A549 (cell line): ENCODE measurements around the gene SNURF.

ENCODE experiments used
- HEYL ChIP-seq: fragments of 250-450 bp; sonication (Bioruptor Pico); IDR thresholded peaks from 2 replicates; pipeline ENCODE4 v1.8.0; 2021; ENCODE audit warnings: mild to moderate bottlenecking, moderate library complexity
- JUN ChIP-seq, 2 experiments: fragments of >200 bp; sonication (Bioruptor Twin); formaldehyde crosslinking; IDR thresholded peaks; 2 replicates in 1 of 2; 3 replicates in 1 of 2; pipeline ENCODE4 v1.6.1; 2016 to 2017
- MAZ ChIP-seq: fragments of 150-350 bp; IDR thresholded peaks from 2 replicates; pipeline ENCODE4 v1.6.1; 2014; ENCODE audit warnings: antibody characterized with exemption, low read depth, low read length, borderline replicate concordance
- TP53 ChIP-seq: fragments of 250-450 bp; sonication (Bioruptor Pico); IDR thresholded peaks from 2 replicates; pipeline ENCODE4 v1.5.0; 2021; ENCODE audit warnings: mild to moderate bottlenecking, moderate library complexity
- TF ChIP-seq, protein P1 (sequence below): fragments of >200 bp; sonication (Bioruptor Twin); formaldehyde crosslinking; IDR thresholded peaks from 3 replicates; pipeline ENCODE4 v1.5.1; 2016
- TF ChIP-seq, protein P2 (sequence below): fragments of 150-350 bp; IDR thresholded peaks from 2 replicates; pipeline ENCODE4 v1.6.1; 2014; ENCODE audit warnings: low read depth, mild to moderate bottlenecking, low read length

DNA sequence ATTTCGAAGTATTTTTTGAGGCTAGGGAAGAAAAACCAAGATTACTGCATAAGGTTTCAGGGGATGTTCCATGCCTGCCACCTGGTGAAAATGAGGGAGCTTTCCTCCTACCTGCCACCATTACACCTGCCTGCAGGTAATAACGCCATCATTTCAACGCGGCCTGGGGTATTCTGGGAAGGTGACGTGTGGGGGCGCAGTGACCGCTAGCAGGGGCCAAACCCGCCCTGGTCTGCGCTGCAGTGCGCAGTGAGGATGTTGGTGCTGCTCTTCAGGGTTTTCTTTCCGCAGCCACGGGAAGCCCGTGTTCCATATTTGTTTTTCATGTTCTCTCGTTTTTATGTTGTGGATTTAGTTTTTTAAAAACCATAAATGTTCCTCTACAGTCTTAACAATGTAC is 37.4 kb upstream of the SNURF start:
- no peak for TF ChIP-seq HEYL (CRISPR knock-in tag)
- no peak for TF ChIP-seq TP53 (CRISPR knock-in tag)
- TF ChIP-seq, protein P1, sequence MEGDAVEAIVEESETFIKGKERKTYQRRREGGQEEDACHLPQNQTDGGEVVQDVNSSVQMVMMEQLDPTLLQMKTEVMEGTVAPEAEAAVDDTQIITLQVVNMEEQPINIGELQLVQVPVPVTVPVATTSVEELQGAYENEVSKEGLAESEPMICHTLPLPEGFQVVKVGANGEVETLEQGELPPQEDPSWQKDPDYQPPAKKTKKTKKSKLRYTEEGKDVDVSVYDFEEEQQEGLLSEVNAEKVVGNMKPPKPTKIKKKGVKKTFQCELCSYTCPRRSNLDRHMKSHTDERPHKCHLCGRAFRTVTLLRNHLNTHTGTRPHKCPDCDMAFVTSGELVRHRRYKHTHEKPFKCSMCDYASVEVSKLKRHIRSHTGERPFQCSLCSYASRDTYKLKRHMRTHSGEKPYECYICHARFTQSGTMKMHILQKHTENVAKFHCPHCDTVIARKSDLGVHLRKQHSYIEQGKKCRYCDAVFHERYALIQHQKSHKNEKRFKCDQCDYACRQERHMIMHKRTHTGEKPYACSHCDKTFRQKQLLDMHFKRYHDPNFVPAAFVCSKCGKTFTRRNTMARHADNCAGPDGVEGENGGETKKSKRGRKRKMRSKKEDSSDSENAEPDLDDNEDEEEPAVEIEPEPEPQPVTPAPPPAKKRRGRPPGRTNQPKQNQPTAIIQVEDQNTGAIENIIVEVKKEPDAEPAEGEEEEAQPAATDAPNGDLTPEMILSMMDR, result no peak
- no peak for TF ChIP-seq MAZ
- TF ChIP-seq, protein P2, sequence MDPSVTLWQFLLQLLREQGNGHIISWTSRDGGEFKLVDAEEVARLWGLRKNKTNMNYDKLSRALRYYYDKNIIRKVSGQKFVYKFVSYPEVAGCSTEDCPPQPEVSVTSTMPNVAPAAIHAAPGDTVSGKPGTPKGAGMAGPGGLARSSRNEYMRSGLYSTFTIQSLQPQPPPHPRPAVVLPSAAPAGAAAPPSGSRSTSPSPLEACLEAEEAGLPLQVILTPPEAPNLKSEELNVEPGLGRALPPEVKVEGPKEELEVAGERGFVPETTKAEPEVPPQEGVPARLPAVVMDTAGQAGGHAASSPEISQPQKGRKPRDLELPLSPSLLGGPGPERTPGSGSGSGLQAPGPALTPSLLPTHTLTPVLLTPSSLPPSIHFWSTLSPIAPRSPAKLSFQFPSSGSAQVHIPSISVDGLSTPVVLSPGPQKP, result no peak
- no peak for TF ChIP-seq JUN (IDR thresholded peaks at IDR 0.05)
